Activated naive CD8-positive, alpha-beta T cell treated with anti-CD3 and anti-CD28 coated beads, Interleukin-2, amount 50 U/mL, for 24 hours (primary cell): ENCODE results near the gene TYW3.
"Not testable (repeated sequence)": the region's sequence is repeated elsewhere in the genome, so short reads cannot be mapped to it uniquely, and the experiment has no call there.

ENCODE experiments used
- ATAC-seq: fragments of 150-1000 bp; cut with Tn5 transposase; one replicate; pipeline ENCODE4 v1.10.0; 2021
- DNase-seq: peaks from one replicate; pipeline ENCODE4 v3.0.0; 2021
- H3K27ac Mint-ChIP-seq: one replicate; pipeline ENCODE4 v1.8.0; 2021; ENCODE audit warnings: mild to moderate bottlenecking, mixed read lengths
- H3K27me3 Mint-ChIP-seq: one replicate; pipeline ENCODE4 v1.8.0; 2021; ENCODE audit warnings: mixed read lengths
- H3K36me3 Mint-ChIP-seq: one replicate; pipeline ENCODE4 v1.8.0; 2021; ENCODE audit warnings: low read depth, mixed read lengths
- H3K4me1 Mint-ChIP-seq: one replicate; pipeline ENCODE4 v1.8.0; 2021; ENCODE audit warnings: mixed read lengths
- H3K4me3 Mint-ChIP-seq: one replicate; pipeline ENCODE4 v1.8.0; 2021; ENCODE audit warnings: mild to moderate bottlenecking, moderate library complexity, mixed read lengths
- H3K9me3 Mint-ChIP-seq: one replicate; pipeline ENCODE4 v1.8.0; 2021; ENCODE audit warnings: mixed read lengths

Gene TYW3

DNA sequence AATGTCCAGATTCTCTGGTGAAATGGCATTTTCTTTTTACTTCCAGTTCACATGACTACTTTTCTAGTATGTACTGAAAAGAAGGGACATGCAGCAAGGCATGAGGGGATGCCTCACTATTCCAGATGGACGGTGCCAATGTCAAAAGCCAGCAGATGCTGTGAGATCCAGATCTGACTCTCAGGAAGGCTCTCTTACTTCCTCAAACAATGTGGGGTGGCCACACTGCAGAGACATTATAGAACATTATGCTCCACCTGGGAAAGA is 17.8 kb upstream of the TYW3 start:
- H3K27ac Mint-ChIP-seq = no peak overlapping the region
- no peak overlapping the region for H3K4me3 Mint-ChIP-seq
- H3K36me3 Mint-ChIP-seq = peaks cover 17% of the 10 kb centered on the region
- H3K4me1 Mint-ChIP-seq = no peaks in the 10 kb centered on the region
- no peak for DNase-seq
- ATAC-seq = no peak
- H3K27me3 Mint-ChIP-seq = no peaks in the 10 kb centered on the region
- no peaks in the 10 kb centered on the region for H3K9me3 Mint-ChIP-seq

DNA sequence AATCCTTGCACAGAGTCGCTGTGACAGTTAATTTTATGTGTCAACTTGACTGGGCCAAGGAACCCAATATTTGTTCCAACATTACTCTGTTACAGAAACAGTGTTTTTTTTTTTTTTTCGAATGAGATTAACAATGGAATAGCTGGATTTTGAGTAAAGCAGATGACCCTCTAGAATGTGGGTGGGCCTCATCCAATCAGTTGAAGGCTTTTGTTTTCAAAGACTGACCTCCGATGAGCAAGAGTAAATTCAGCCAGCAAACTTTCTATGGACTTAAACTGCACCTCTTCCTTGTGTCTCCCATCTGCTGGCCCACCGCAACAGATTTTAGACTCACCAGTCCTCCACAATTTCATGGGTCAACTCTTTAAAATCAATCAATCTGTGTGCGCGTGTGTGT is 17.1 kb upstream of the TYW3 start:
- ATAC-seq = no peak
- H3K4me1 Mint-ChIP-seq = no peaks in the 10 kb centered on the region
- DNase-seq = no peak
- H3K27me3 Mint-ChIP-seq = no peaks in the 10 kb centered on the region
- H3K36me3 Mint-ChIP-seq = peaks cover 18% of the 10 kb centered on the region
- H3K27ac Mint-ChIP-seq = no peak overlapping the region
- no peak overlapping the region for H3K4me3 Mint-ChIP-seq
- no peaks in the 10 kb centered on the region for H3K9me3 Mint-ChIP-seq

DNA sequence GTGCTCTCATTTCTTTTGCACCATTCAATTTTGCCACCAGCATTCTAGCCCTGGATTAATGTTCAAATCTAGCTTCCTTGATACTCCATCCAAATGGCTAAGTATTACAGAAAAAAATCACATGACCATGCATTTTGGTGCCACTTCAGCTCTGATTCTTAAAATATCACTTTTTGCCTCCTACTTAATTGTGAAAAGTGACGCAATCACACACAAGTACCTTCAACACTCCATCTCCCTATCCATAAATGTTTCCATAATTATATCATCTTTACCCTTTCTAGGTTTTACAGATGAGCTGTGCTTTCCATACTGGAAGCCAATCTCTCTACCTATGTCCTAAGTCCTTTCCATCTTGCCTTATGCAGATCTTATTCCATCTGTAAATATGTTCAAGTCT is 16.1 kb upstream of the TYW3 start:
- no peak for DNase-seq
- Mint-ChIP-seq H3K36me3 (peaks cover 17% of the 10 kb centered on the region), H3K27ac (no peak overlapping the region), H3K27me3 (no peaks in the 10 kb centered on the region), H3K4me1 (no peaks in the 10 kb centered on the region), H3K4me3 (no peak overlapping the region), H3K9me3 (no peaks in the 10 kb centered on the region)
- ATAC-seq = no peak

DNA sequence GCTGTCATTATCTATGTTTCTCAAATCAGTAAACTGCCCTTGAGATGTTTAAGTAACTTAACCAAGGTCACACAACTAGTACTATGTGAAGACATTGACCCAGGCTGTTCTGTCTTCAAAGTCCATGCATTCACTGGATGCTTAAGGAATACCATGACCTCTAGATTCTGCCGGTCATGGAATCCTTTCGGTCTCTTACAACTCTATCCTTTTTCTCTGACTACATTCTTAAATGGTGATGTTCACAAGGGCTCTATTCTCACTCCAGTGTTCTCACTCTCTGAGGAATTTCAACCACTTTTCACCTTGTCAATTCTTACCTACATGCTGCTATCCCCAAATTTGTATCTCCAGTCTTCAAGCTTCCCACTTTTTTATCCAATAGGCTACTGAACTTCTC is 15.3 kb upstream of the TYW3 start:
- Mint-ChIP-seq H3K27me3 (no peaks in the 10 kb centered on the region), H3K27ac (no peak overlapping the region), H3K4me1 (no peaks in the 10 kb centered on the region), H3K36me3 (peaks cover 19% of the 10 kb centered on the region), H3K4me3 (no peak overlapping the region), H3K9me3 (no peaks in the 10 kb centered on the region)
- DNase-seq (no peak), ATAC-seq (no peak)

DNA sequence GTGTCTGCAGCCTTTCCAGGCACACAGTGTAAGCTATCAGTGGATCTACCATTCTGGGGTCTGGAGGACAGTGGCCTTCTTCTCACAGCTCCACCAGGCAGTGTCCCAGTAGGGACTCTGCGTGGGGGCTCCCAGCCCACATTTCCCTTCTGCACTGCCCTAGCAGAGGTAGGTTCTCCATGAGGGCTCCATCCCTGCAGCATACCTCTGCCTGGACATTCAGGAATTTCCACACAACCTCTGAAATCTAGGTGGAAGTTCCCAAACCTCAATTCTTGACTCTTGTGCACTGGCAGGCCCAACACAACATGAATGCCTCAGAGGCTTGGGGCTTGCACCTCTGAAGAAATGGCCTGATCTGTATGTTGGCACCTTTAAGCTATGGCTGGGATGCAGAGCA is 6.9 kb upstream of the TYW3 start:
- Mint-ChIP-seq H3K27me3 (no peaks in the 10 kb centered on the region), H3K27ac (no peak overlapping the region), H3K36me3 (peaks cover 54% of the 10 kb centered on the region), H3K9me3 (peaks cover 21% of the 10 kb centered on the region), H3K4me1 (peaks cover 13% of the 10 kb centered on the region), H3K4me3 (no peak overlapping the region)
- DNase-seq = no peak
- no peak for ATAC-seq

DNA sequence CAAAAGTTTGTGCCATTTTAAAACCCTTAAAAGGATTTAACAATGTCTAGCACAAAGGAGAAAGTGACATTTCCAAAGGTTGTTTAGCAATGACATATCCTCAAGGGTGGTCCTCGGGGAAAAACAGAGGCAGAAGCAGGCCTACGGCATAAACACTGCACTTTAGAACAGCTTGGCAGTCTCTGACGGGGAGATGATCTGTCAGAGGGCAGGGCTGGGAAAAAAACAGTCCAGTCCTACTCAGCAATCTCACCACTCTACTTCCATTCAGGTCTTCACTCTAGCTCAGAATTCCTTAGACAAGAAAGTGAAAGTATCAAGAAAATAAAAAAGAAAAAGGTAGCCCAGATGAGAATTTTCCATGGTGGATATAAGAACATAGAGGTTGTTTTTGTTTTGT is 4.2 kb upstream of the TYW3 start:
- H3K4me1 Mint-ChIP-seq = peaks cover 22% of the 10 kb centered on the region
- H3K36me3 Mint-ChIP-seq = peaks cover 40% of the 10 kb centered on the region
- H3K27me3 Mint-ChIP-seq = no peaks in the 10 kb centered on the region
- peaks cover 21% of the 10 kb centered on the region for H3K9me3 Mint-ChIP-seq
- DNase-seq (no peak), ATAC-seq (no peak)
- no peak overlapping the region for H3K27ac Mint-ChIP-seq
- no peak overlapping the region for H3K4me3 Mint-ChIP-seq

DNA sequence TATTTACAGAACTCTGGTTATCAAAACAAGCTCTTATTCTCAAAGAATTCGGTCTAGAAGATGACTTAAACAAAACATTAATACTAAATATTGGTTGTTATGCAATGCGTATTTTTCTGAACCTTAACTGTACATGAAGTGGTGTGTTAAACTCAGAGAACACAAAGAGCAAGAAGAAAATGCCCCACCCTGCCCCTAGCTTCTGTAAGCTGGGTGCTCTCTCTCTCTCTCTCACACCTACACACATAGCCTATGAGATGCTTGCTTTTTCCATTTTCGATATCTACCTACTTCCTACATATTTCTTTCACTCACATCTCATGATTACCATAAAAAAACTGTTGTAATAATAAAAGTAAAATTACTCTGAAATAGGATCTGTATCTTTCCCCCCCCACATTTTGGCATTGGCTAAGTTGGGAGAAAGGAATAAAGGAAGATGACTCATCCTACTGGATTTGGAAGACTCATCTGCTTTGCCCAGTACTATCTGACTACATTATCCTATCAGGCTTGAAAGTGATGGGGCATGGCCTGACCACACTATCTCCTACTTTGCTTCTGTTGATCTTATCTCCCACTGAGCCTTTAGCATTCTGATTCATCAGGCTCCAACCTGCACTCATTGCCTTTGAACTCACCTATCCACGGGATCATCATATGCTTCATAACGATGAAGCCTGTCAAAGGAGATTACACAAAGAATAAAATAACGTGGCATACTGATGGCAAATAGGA is 3.0 kb upstream of the TYW3 start:
- Mint-ChIP-seq H3K9me3 (peaks cover 16% of the 10 kb centered on the region), H3K36me3 (peaks cover 31% of the 10 kb centered on the region), H3K4me1 (peaks cover 33% of the 10 kb centered on the region), H3K27me3 (no peaks in the 10 kb centered on the region), H3K27ac (no peak overlapping the region), H3K4me3 (no peak overlapping the region)
- ATAC-seq (no peak), DNase-seq (no peak)

DNA sequence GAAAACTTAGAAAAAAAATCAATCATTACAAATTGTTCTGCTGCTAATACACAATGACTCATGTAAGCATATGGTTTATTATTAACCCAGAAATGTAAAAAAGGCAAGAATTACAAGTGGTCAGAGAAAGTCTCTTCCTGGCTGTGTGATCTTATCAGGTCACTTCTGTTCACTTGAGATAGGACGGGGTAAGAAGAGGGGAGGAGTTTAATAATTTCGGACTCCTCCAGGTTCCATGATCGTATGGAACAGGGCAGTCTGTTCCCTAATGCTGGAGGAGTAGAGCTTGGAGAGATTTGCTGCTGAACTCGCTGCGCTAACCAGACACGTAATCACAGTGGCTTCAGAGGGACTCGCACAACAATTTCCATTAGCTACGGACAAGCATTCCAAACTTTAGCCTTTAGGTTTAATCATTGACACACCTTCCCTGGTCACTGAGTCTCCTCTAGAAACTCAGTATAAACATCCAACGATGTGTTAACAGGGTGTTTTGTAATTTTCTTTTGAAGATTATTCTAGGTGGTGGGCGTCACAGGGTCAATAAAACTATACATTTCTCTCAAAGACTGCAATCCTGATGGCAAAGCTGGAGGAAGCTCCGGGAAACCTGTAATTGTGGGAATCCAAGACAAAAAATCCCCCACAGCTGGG is 1.4 kb upstream of the TYW3 start:
- H3K27me3 Mint-ChIP-seq = no peaks in the 10 kb centered on the region
- peaks cover 7% of the 10 kb centered on the region for H3K9me3 Mint-ChIP-seq
- peak overlapping the region; percentile 51 for H3K4me3 Mint-ChIP-seq
- DNase-seq (no peak), ATAC-seq (no peak)
- H3K4me1 Mint-ChIP-seq = peaks cover 37% of the 10 kb centered on the region
- H3K27ac Mint-ChIP-seq = no peak overlapping the region
- peaks cover 22% of the 10 kb centered on the region for H3K36me3 Mint-ChIP-seq

DNA sequence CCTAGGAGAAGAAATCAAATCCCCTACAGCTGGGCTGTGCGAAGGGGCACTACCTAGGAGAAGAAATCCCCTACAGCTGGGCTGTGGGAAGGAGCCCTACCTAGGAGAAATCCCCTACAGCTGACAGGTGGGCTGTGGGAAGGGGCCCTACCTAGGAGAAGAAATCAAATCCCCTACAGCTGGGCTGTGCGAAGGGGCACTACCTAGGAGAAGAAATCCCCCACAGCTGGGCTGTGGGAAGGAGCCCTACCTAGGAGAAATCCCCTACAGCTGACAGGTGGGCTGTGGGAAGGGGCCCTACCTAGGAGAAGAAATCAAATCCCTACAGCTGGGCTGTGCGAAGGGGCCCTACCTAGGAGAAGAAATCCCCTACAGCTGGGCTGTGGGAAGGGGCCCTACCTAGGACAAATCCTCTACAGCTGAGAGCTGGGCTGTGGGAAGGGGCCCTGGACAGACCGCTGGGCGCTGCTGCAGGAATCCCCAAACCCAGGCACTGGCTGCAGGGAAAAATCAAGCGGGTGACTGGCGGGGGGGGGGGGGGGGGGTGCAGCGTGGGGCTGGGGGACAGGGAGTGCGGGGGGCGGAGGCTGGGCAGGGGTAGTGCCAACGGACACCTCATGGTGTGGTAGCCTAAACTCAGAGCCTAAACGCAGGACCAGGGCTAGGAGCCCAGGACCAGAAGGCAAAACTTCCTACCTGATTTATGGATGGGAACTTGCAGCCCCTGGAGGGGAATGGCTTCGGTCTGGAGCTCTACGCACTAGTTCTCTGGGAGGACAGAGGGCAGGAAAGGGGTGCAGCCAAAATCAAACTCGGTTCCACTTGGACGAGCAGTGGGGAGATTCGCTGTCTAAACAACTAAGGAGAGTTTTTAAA is 643 bp upstream of the TYW3 start:
- DNase-seq (peak; percentile 26), ATAC-seq (peak; percentile 12)
- peaks cover 37% of the 10 kb centered on the region for H3K4me1 Mint-ChIP-seq
- peak overlapping the region; percentile 93 for H3K4me3 Mint-ChIP-seq
- H3K27me3 Mint-ChIP-seq, H3K9me3 Mint-ChIP-seq: not testable (repeated sequence)
- H3K36me3 Mint-ChIP-seq = peaks cover 21% of the 10 kb centered on the region
- H3K27ac Mint-ChIP-seq = peak overlapping the region; percentile 96

DNA sequence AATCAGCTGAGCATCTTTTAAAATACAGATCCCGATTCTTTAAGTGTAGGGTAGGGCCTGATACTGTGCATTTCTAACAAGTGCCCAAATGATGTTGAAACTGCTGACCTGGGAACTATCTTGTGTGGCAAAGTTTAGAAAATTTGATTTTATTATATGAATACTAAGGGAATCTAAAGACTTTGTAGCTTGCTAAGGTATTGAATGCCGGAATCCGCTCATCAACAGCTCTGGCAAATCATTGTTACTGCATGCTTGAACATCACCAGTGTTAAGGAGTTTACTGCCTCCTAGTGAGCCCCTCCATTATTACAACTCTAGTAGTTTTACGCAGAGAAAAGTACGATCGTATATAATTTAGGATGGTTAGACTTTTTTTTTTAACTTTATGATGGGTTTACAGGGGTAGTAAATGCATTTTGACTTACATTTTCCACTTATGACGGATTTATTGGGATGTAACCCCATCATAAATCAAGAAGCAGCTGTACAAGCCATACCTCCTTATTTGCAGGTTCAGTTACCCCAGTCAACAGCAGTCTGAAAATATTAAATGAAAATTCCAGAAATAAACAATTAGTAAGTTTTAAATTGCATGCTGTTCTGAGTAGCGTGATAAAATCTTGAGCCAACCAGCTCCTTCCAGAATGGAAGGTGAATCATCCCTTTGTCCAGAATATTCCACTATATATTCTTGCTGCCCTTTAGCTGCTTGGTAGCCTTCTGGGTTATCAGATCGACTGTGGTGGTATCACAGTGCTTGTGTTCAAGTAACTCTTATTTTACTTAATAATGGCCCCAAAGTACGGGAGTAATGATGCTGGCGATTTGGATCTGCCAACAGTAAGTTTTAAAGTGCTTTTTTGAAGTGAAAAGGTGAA is 892 bp downstream of the TYW3 start:
- Mint-ChIP-seq H3K27ac (peak overlapping the region; percentile 96), H3K9me3 (no peaks in the 10 kb centered on the region), H3K4me1 (peaks cover 36% of the 10 kb centered on the region), H3K4me3 (peak overlapping the region; percentile 93), H3K27me3 (no peaks in the 10 kb centered on the region), H3K36me3 (peaks cover 27% of the 10 kb centered on the region)
- peak; percentile 58 for ATAC-seq
- peak; percentile 34 for DNase-seq

DNA sequence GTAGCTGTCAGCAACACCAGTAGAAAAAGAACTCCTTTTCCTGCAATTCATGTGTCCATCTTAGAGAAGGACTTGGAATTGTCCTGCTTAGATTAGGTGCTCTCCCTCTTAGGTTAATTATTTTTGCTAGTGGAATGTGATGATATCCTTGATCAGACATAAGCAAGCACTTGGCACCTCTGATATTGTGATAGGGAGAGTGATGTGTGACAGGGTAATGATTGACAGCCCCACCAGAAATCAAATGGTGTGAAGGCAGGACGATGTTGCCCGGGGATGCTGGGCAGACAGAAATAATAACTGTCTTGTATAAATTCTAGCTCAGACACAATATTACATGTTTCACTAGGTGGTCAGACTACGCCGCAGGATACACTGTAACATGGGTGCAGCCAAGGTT is 4.4 kb downstream of the TYW3 start:
- Mint-ChIP-seq H3K27ac (no peak overlapping the region), H3K4me3 (no peak overlapping the region), H3K9me3 (peaks cover 4% of the 10 kb centered on the region), H3K4me1 (peaks cover 16% of the 10 kb centered on the region), H3K36me3 (peaks cover 50% of the 10 kb centered on the region), H3K27me3 (no peaks in the 10 kb centered on the region)
- no peak for DNase-seq
- ATAC-seq = no peak

DNA sequence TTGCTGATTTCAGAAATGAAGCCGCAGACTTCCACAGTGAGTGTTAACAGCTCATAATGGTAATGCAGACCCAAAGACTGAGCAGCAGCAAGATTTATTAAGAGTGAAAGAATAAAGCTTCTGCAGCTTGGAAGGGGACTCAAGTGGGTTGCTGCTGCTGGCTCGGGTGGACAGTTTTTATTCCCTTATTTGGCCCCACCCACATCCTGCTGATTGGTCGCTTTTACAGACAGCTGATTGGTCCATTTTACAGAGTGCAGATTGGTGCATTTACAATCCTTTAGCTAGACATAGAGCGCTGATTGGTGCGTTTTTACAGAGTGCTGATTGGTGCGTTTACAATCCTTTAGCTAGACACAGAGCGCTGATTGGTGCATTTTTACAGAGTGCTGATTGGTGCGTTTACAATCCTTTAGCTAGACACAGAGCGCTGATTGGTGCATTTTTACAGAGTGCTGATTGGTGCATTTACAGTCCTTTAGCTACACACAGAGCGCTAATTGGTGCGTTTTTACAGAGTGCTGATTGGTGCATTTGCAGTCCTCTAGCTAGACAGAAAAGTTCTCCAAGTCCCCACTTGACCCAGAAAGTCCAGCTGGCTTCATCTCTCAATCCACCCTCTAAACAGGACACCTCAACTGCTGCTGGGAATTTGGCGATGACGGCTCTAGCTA is 7.5 kb downstream of the TYW3 start:
- DNase-seq, H3K27me3 Mint-ChIP-seq, H3K27ac Mint-ChIP-seq, H3K4me1 Mint-ChIP-seq, H3K9me3 Mint-ChIP-seq, ATAC-seq, H3K4me3 Mint-ChIP-seq: not testable (repeated sequence)
- peaks cover 76% of the 10 kb centered on the region for H3K36me3 Mint-ChIP-seq

DNA sequence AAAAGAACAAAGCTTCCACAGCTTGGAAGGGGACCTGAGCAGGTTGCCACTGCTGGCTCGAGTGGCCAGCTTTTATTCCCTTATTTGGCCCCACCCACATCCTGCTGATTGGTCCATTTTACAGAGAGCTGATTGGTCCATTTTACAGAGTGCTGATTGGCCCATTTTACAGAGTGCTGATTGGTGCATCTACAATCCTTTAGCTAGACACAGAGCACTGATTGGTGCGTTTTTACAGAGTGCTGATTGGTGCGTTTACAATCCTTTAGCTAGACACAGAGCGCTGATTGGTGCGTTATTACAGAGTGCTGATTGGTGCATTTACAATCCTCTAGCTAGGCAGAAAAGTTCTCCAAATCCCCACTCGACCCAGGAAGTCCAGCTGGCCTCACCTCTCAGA is 12.3 kb downstream of the TYW3 start:
- ATAC-seq, DNase-seq, H3K9me3 Mint-ChIP-seq, H3K4me3 Mint-ChIP-seq, H3K27me3 Mint-ChIP-seq, H3K4me1 Mint-ChIP-seq, H3K27ac Mint-ChIP-seq: not testable (repeated sequence)
- peaks cover 74% of the 10 kb centered on the region for H3K36me3 Mint-ChIP-seq

DNA sequence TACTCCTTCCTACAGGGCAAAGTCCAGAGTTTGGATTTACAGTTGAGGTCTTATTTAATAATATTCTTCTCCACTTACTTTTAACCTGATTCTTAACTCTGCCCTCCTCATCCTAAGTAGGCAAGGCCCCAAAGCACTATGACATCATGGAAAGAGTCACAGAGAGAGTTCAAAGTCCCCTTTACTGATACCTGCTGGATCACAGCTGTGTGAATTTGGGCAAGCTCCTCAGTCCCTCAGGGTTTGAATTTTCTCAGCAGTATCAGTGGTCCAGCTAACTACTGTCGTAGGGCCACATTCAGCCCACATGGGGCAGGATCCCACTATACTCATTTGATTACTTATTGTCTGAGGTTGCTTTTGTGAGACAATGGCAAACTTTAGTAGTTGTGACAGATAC is 16.0 kb downstream of the TYW3 start:
- H3K9me3 Mint-ChIP-seq = peaks cover 1% of the 10 kb centered on the region
- ATAC-seq = no peak
- H3K4me3 Mint-ChIP-seq = no peak overlapping the region
- peaks cover under 1% of the 10 kb centered on the region for H3K4me1 Mint-ChIP-seq
- no peak for DNase-seq
- H3K27me3 Mint-ChIP-seq = no peaks in the 10 kb centered on the region
- peaks cover 70% of the 10 kb centered on the region for H3K36me3 Mint-ChIP-seq
- peak overlapping the region; percentile 44 for H3K27ac Mint-ChIP-seq
